Measurements from ENCODE around the gene ZNF532. TPM values are rescaled to one million over a fixed set of nuclear protein-coding genes. Genes with fewer than 3 reads are reported as not detected.

ZNF532 gene
- total RNA-seq, 1 donor from 2014 or later: 89.9 TPM

- DNase-seq (ENCODE audit: low read depth): no peak
These were observed 2.7 kb downstream of the ZNF532 start for GRCh38 chr18:58867281-58867961.

- no peak for DNase-seq (ENCODE audit: low read depth)
These were observed 3.8 kb downstream of the ZNF532 start for GRCh38 chr18:58868440-58868839.

GRCh38 chr18:58870130-58870529 is 5.5 kb downstream of the ZNF532 start:
- DNase-seq (ENCODE audit: low read depth): no peak

- no peak for DNase-seq (ENCODE audit: low read depth)
These were observed 5.9 kb downstream of the ZNF532 start for GRCh38 chr18:58870621-58871020.

- no peak for DNase-seq (ENCODE audit: low read depth)
These were observed 7.1 kb downstream of the ZNF532 start for GRCh38 chr18:58871514-58872420.

GRCh38 chr18:58878640-58879039 is 14.0 kb downstream of the ZNF532 start:
- DNase-seq (ENCODE audit: low read depth): no peak

- no peak for DNase-seq (ENCODE audit: low read depth)
These were observed 16.8 kb downstream of the ZNF532 start for GRCh38 chr18:58881477-58881876.

- DNase-seq (ENCODE audit: low read depth): no peak
These were observed 17.4 kb downstream of the ZNF532 start for GRCh38 chr18:58882044-58882443.

- DNase-seq (ENCODE audit: low read depth): no peak
These were observed 18.0 kb downstream of the ZNF532 start for GRCh38 chr18:58882686-58883085.

- DNase-seq (ENCODE audit: low read depth): no peak
These were observed 20.0 kb downstream of the ZNF532 start for GRCh38 chr18:58884680-58885079.

GRCh38 chr18:58886431-58886830 is 21.8 kb downstream of the ZNF532 start:
- DNase-seq (ENCODE audit: low read depth): no peak

GRCh38 chr18:58886864-58887612 is 22.4 kb downstream of the ZNF532 start:
- peak; percentile 44 for DNase-seq (ENCODE audit: low read depth)

GRCh38 chr18:58887613-58887963 is 22.9 kb downstream of the ZNF532 start:
- peak; percentile 68 for DNase-seq (ENCODE audit: low read depth)

- DNase-seq (ENCODE audit: low read depth): no peak
These were observed 27.1 kb downstream of the ZNF532 start for GRCh38 chr18:58891776-58892175.

GRCh38 chr18:58892488-58892887 is 27.8 kb downstream of the ZNF532 start:
- DNase-seq (ENCODE audit: low read depth): no peak

GRCh38 chr18:58893388-58894099 is 28.9 kb downstream of the ZNF532 start:
- peak; percentile 22 for DNase-seq (ENCODE audit: low read depth)

GRCh38 chr18:58894930-58895329 is 30.3 kb downstream of the ZNF532 start:
- DNase-seq (ENCODE audit: low read depth): no peak

- DNase-seq (ENCODE audit: low read depth): no peak
These were observed 30.7 kb downstream of the ZNF532 start for GRCh38 chr18:58895385-58895784.

- no peak for DNase-seq (ENCODE audit: low read depth)
These were observed 31.6 kb downstream of the ZNF532 start for GRCh38 chr18:58896268-58896667.

GRCh38 chr18:58896734-58897508 is 32.2 kb downstream of the ZNF532 start:
- DNase-seq (ENCODE audit: low read depth): no peak

All from renal cortical epithelial cell (primary cell).